Measurements from ENCODE around the gene DEFB118.

Gene DEFB118

GRCh38 chr20:31374346-31374745 is 5.9 kb downstream of the DEFB118 start:
- TF ChIP-seq, protein P1, sequence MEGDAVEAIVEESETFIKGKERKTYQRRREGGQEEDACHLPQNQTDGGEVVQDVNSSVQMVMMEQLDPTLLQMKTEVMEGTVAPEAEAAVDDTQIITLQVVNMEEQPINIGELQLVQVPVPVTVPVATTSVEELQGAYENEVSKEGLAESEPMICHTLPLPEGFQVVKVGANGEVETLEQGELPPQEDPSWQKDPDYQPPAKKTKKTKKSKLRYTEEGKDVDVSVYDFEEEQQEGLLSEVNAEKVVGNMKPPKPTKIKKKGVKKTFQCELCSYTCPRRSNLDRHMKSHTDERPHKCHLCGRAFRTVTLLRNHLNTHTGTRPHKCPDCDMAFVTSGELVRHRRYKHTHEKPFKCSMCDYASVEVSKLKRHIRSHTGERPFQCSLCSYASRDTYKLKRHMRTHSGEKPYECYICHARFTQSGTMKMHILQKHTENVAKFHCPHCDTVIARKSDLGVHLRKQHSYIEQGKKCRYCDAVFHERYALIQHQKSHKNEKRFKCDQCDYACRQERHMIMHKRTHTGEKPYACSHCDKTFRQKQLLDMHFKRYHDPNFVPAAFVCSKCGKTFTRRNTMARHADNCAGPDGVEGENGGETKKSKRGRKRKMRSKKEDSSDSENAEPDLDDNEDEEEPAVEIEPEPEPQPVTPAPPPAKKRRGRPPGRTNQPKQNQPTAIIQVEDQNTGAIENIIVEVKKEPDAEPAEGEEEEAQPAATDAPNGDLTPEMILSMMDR (IDR thresholded peaks at IDR 0.05; ENCODE audit: low read depth, low read length) = no peak
- no peak overlapping the region for H3K4me3 ChIP-seq (replicated peaks in 1 of 2; ENCODE audit: low read depth in 2 of 2, low read length in 2 of 2)
- DNase-seq (ENCODE audit: low read depth in 2 of 2) = no peak

DNA sequence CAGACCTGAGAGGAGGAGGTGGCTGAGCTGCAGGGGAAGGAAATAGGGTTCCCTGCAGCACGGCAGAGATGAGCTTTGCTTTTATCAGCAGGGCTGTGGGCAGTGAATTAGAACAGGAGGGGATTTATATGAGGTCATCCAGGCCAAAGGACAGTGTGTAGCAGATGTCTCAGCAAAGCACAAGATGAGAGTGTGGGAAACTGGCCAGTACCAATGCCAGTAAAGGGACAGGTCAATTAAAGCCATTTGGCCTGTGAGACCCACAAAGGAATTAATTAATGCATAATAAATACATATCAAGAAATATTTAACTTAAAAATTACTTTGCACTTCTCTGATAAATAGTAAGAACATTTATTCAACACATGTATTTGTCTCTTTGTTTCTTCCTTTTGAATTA is 22.1 kb downstream of the DEFB118 start, which contains the start of gene DEFB119:
TSS of gene DEFB119 (minus strand) at position 101 of the 400 bp plus-strand sequence. CDS start 107 bp downstream, outside the sequence.
- no peak within 1 kb of the TSS for H3K4me3 ChIP-seq (replicated peaks in 1 of 2; ENCODE audit: low read depth in 2 of 2, low read length in 2 of 2)
- TF ChIP-seq, protein P1 (IDR thresholded peaks at IDR 0.05; ENCODE audit: low read depth, low read length) = no peak
- no peak for DNase-seq (ENCODE audit: low read depth in 2 of 2)

DNA sequence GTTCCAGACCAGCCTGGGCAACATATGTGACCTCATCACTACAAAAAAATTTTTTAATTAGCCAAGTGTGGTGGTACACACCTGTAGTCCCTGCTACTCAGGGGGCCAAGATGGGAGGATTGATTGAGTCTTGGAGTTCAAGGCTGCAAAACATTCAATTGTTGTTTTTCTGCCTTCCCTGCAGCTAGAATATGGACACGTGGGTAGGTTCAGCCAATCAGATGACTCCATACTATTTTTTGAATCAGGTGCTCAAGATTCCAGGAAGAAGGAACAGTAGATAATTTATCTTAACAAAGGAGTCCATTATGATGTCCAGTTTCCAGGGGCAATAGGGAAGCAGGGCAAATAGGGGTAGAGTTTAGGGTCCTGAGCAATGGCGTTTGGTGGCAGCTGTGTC is 24.4 kb downstream of the DEFB118 start:
- no peak for DNase-seq (ENCODE audit: low read depth in 2 of 2)
- TF ChIP-seq, protein P1 (IDR thresholded peaks at IDR 0.05; ENCODE audit: low read depth, low read length) = no peak

GRCh38 chr20:31394900-31395299 is 26.5 kb downstream of the DEFB118 start:
- DNase-seq (ENCODE audit: low read depth in 2 of 2) = no peak
- TF ChIP-seq, protein P1 (IDR thresholded peaks at IDR 0.05; ENCODE audit: low read depth, low read length) = no peak
- H3K4me3 ChIP-seq (replicated peaks in 1 of 2; ENCODE audit: low read depth in 2 of 2, low read length in 2 of 2) = no peak overlapping the region

More for the DNA sequence above, 24.4 kb downstream of the DEFB118 start:
- H3K4me3 ChIP-seq (replicated peaks in 1 of 2; ENCODE audit: low read depth in 2 of 2, low read length in 2 of 2) = no peak overlapping the region

DNA sequence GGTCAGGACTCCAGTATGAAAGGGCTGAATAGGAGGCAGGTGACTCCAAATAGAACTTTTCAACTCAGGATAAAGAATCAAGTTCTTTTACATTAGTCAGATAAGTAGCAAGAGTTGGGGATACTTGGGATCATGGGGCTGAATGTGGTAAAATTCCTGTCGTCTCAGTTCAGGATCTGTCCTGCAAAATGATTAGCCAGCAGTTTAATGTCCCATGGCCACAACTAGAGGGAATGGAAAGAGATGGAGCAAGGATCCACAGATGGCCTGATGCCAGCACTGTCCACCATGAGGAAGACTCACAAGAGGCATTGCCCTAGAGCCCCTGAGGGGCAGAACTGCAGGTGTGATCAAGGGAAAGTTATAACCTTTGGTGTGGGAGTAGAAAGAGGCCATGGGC is 35.5 kb downstream of the DEFB118 start:
- no peak overlapping the region for H3K4me3 ChIP-seq (replicated peaks in 1 of 2; ENCODE audit: low read depth in 2 of 2, low read length in 2 of 2)
- TF ChIP-seq, protein P1 (IDR thresholded peaks at IDR 0.05; ENCODE audit: low read depth, low read length) = no peak
- no peak for DNase-seq (ENCODE audit: low read depth in 2 of 2)

DNA sequence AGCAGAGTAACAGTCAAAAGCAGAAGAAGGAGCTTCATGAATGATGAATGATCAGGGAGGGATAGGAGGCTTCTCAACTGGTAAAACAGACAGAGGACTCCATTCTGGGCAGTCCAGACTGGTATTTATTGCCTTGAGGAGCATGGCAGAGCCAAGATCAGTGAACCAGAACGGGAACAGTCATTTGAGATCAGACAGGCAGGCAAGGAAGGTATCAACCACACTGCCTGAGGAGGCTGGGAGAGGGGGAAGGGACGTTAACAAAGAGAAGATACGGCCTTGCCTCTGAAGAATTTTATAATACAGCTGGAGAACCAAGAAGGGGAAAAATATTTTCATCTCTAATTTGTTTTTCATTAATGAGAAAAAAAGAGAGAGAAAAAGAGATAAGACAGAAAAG is 37.7 kb downstream of the DEFB118 start, which contains the start of gene DEFB121:
TSS of gene DEFB121 (minus strand) at position 101 of the 400 bp plus-strand sequence. CDS start at position 38, 63 bp downstream.
- no peak within 1 kb of the TSS for H3K4me3 ChIP-seq (replicated peaks in 1 of 2; ENCODE audit: low read depth in 2 of 2, low read length in 2 of 2)
- TF ChIP-seq, protein P1 (IDR thresholded peaks at IDR 0.05; ENCODE audit: low read depth, low read length) = no peak
- DNase-seq (ENCODE audit: low read depth in 2 of 2) = no peak

DNA sequence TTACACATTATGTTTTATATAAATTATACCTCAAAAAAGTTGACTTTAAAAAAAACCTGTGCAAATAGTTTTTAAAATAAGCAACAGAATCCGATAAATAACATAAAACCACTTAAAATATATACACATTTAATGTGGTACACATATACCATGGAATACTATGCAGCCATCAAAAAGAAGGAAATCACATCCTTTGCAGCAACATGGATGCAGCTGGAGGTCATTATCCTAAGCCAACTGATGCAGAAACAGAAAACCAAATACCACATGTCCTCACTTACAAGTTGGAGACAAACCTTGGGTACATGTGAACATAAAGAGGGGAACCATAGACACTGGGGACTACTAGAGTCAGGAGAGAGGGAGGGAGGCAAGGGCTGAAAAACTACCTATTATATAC is 41.6 kb downstream of the DEFB118 start:
- TF ChIP-seq, protein P1 (IDR thresholded peaks at IDR 0.05; ENCODE audit: low read depth, low read length) = no peak
- no peak for DNase-seq (ENCODE audit: low read depth in 2 of 2)
- no peak overlapping the region for H3K4me3 ChIP-seq (replicated peaks in 1 of 2; ENCODE audit: low read depth in 2 of 2, low read length in 2 of 2)
